ENCODE data around the gene REXO4.
"Not testable (repeated sequence)": the region's sequence is repeated elsewhere in the genome, so short reads cannot be mapped to it uniquely, and the experiment has no call there.

REXO4 gene, protein sequence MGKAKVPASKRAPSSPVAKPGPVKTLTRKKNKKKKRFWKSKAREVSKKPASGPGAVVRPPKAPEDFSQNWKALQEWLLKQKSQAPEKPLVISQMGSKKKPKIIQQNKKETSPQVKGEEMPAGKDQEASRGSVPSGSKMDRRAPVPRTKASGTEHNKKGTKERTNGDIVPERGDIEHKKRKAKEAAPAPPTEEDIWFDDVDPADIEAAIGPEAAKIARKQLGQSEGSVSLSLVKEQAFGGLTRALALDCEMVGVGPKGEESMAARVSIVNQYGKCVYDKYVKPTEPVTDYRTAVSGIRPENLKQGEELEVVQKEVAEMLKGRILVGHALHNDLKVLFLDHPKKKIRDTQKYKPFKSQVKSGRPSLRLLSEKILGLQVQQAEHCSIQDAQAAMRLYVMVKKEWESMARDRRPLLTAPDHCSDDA

GRCh38 chr9:133417541-133418461 is at the start of gene REXO4:
REXO4 (minus strand) TSS chr9:133418010; CDS start chr9:133417844, 166 bp downstream.
- peak; percentile 71 for DNase-seq

DNA sequence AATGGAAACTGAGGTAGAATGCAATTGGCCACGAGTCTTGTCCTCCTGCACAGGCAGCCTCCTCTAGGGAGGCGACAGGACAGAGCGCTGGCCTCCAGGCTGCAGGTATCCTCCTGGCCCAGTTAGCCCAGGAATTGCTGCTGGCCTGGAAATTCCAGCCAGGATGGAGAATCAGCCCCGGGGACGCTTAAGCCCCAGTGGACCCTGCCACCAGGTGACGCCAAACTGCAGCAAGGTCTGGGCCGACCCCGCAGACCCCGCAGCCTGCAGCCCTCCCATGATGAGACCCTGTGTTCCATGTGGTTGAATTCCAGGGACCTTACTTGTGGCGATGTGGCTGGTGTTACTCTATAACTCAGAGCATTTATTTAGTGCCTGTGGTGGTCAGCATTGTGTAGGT is 49.3 kb upstream of the REXO4 start:
- no peak for DNase-seq

GRCh38 chr9:133465984-133466383 is 48.2 kb upstream of the REXO4 start:
- DNase-seq = no peak

DNA sequence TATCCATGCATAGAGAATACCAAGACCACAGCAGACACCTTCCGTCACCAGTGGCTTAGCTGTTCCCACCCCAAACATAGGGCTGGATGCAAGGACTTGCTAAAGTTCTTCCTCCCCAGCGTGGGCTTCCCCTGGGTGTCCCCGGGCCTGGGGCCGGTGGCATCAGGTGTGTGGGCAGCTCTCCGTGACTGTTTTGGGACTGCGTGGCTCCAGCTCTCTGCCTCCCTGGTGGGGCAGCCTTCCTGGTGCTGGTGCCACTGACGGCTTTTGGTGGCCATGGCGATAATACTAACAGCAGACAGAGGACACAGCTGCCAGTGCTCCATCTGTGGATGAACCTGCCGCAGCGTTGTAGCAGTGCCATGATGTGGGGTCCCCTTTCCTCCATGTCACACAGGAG is 46.8 kb upstream of the REXO4 start:
- DNase-seq = no peak

- no peak for DNase-seq
These were observed 46.2 kb upstream of the REXO4 start for GRCh38 chr9:133463864-133464615.

- DNase-seq = no peak
These were observed 45.5 kb upstream of the REXO4 start for GRCh38 chr9:133463234-133463863.

DNA sequence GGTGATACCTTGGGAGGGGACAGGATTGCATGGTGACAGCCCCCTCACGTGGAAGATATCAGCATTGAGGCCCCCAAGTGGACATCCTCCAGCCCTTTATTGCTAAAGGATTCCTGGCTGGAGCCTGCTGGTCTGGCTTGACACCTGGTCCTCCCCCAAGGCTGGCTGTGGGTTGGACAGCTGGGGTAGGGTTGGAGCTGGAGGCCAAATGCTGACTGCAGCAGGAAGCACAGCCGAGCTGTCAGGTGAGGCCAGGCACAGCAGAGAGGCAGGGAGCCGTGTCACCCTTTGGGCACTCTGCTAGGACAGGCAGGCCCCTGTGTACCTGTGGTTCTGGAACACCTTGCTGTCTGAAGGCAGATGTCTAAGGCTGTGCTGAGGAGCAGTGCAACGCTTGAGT is 44.2 kb upstream of the REXO4 start:
- no peak for DNase-seq

- no peak for DNase-seq
These were observed 42.8 kb upstream of the REXO4 start for GRCh38 chr9:133460405-133461175.

DNA sequence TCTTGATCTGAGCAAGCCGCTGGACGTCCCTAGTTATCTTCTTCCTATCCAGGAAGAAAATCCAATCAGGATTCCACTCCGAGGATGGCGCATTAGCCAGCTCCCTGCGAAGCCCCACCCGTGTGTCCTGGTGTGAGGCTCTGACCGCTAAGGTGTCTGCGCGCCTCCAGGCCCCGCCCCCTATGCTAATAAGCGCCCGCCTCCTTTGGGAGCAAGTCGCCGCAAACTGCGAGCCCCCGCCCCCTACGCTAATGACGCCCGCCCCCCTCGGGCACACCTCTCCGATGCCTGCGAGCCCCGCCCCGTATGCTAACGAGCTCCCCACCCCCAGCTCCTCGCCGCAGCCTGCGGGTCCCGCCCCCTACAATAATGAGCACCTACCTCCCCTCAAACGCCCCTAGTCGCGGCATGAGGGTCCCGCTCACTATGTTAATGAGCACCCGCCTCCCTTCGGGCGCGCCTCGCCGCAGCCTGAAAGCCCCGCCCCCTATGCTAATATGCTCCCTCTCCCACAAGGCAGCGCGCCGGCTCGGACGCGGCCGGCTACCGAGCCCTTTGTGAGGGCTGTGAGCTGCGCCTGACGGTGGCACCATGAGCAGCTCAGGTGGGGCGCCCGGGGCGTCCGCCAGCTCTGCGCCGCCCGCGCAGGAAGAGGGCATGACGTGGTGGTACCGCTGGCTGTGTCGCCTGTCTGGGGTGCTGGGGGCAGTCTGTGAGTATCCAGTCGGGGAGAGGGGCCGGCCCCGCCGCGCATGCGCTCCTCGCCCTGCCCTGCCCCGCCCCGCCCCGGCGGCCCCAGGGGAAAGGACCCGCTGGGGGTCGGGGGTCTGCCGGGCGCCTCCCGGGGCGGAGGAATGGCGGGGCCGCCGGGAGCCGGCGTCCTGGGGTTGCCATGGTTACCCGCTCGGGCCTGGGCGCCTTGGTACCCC is 41.9 kb upstream of the REXO4 start, which contains the start of gene CACFD1:
Gene CACFD1 (plus strand): TSS at position 503 of the 929 bp plus-strand sequence. CDS start 89 bp downstream, at position 592.
- DNase-seq = peak; percentile 96

- no peak for DNase-seq
These were observed 41.0 kb upstream of the REXO4 start for GRCh38 chr9:133458643-133459312.

DNA sequence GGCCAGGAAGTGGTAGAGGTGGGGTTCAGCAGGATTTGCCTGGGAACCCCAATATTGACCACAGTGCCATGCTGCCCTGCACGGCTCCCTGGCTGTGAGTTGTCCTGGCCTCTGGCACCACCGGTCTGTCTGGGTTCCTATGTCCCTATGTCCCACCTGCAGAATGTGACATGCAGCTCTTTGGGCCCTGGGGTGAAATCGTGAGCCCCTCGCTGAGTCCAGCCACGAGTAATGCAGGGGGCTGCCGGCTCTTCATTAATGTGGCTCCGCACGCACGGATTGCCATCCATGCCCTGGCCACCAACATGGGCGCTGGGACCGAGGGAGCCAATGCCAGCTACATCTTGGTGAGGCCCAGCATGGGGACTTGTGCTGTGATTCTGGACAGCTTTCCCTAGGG is 39.9 kb upstream of the REXO4 start:
- DNase-seq = no peak

DNA sequence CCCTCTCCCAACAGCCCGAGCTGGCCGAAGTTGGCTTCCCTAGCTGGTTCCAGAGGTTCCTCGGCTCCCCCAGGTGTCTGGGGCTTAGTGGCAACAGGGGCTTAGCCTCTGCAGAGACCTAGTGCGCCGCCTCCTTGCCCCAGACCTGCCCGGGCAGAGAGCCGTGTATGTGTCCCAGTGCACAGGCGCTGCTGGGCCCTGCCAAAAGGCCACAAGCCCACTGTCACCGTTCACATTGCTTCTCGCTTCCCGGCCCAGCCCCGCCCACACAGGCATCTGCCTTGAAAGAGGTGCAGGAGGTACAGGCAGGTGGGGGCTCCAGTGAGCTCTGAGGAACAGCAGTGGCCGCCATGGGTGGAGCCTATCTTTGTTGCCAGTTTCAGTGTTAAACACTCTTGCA is 39.4 kb upstream of the REXO4 start:
- DNase-seq = no peak

DNA sequence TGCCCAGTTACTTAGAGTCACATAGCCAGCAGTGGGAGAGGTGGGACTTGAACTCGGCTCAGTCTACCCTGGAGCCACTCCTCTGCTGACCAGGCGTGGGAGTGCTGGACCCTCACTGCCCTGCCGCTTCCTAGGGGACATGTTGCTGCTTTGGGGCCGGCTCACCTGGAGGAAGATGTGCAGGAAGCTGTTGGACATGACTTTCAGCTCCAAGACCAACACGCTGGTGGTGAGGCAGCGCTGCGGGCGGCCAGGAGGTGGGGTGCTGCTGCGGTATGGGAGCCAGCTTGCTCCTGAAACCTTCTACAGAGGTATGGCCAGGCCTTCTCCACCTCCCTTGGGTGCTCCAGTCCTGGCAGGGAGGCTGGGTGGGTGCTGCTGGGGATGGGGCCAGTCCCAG is 38.6 kb upstream of the REXO4 start:
- no peak for DNase-seq

DNA sequence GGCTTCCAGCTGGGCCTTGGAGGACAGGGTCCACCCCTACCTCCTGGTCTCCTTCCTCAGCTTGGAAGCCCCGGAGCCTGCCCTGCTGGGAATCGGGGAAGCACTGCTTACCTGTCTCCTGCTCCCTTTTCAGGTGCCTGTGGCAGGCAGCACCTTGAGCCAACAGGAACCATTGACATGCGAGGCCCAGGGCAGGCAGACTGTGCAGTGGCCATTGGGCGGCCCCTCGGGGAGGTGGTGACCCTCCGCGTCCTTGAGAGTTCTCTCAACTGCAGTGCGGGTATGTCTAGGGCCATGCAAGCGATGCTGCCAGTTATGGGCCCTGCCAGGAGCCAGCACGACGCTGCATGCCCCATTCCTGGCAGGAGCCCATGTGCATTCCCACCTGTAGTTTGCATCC is 38.1 kb upstream of the REXO4 start:
- no peak for DNase-seq

GRCh38 chr9:133454943-133455673 is 37.3 kb upstream of the REXO4 start:
- DNase-seq = no peak

GRCh38 chr9:133454325-133454724 is 36.5 kb upstream of the REXO4 start:
- no peak for DNase-seq

- DNase-seq = peak; percentile 8
These were observed 35.8 kb upstream of the REXO4 start for GRCh38 chr9:133453651-133454050.

GRCh38 chr9:133452562-133452961 is 34.8 kb upstream of the REXO4 start:
- no peak for DNase-seq

- not testable (repeated sequence) for DNase-seq
These were observed 34.1 kb upstream of the REXO4 start for GRCh38 chr9:133451865-133452264.
